ENCODE measurements around the gene APOB. TPM values are rescaled to one million over a fixed set of nuclear protein-coding genes. Genes with fewer than 3 reads are reported as not detected.

The APOB gene
- total RNA-seq: 0.15 TPM in 1 of 2 replicates, not detected in the other

GRCh38 chr2:21043744-21044532, at the start of gene APOB:
TSS of gene APOB (minus strand) at chr2:21044073. CDS start at chr2:21043945, 128 bp downstream.

Other genes with a start within 250 kb of the APOB start
- 16.6 and 17.1 TPM in 2 replicates for gene LDAH, start 221.0 kb downstream of the APOB start, total RNA-seq
- not detected in 2 replicates for gene TDRD15, start 79.9 kb upstream of the APOB start, total RNA-seq

Measured in bronchus fibroblast of lung (primary cell).